ENCODE data around the gene C6orf141. TPM values are rescaled to one million over a fixed set of nuclear protein-coding genes. Genes with fewer than 3 reads are reported as not detected.

C6orf141 gene
- total RNA-seq, 1 experiment from 2014 or later: 11.7 TPM

- Histone ChIP-seq H3K27ac (ENCODE audit: low read depth, low read length, poor library complexity, severe bottlenecking) (no peak overlapping the region), H3K36me3 (ENCODE audit: insufficient read depth, low read length, poor library complexity, severe bottlenecking) (no peaks in the 10 kb centered on the region), H3K4me3 (ENCODE audit: low read depth, low read length, poor library complexity, severe bottlenecking) (no peak overlapping the region), H3K9me3 (ENCODE audit: low read depth, low read length, poor library complexity, severe bottlenecking) (no peaks in the 10 kb centered on the region), H3K4me1 (ENCODE audit: insufficient read depth, low read length, poor library complexity, severe bottlenecking) (peaks cover 24% of the 10 kb centered on the region), H3K27me3 (replicated peaks; ENCODE audit: insufficient read depth, low read depth, low read length, poor library complexity) (no peaks in the 10 kb centered on the region)
- CTCF ChIA-PET: interaction anchor here (0.6 kb wide), 1 partner anchor 11 kb away, joined by 3 read pairs; no protein-coding TSS in a partner anchor
- POLR2A ChIA-PET (ENCODE audit: low non-redundant PET): no interaction called here
- no TSS peak for BruUV-seq (replicated peaks)
- TF ChIP-seq EZH2 (IDR thresholded peaks at IDR 0.05; ENCODE audit: borderline replicate concordance, low read depth, low read length, poor library complexity, severe bottlenecking): no peak
- TF ChIP-seq CTCF (conservative IDR thresholded peaks at IDR 0.05; ENCODE audit: low read depth, low read length): no peak
- intact Hi-C loops (cut with micrococcal nuclease; ENCODE audit: unreplicated experiment): no loop called here
- no peak for DNase-seq (ENCODE audit: low spot score)
These were observed 14.7 kb upstream of the C6orf141 start for GRCh38 chr6:49535795-49536194.

- BruUV-seq (replicated peaks): no TSS peak
- ChIA-PET CTCF (no interaction called here), POLR2A (ENCODE audit: low non-redundant PET) (no interaction called here)
- intact Hi-C loops (cut with micrococcal nuclease; ENCODE audit: unreplicated experiment): no loop called here
- Histone ChIP-seq H3K36me3 (ENCODE audit: insufficient read depth, low read length, poor library complexity, severe bottlenecking) (no peaks in the 10 kb centered on the region), H3K27me3 (replicated peaks; ENCODE audit: insufficient read depth, low read depth, low read length, poor library complexity) (no peaks in the 10 kb centered on the region), H3K4me3 (ENCODE audit: low read depth, low read length, poor library complexity, severe bottlenecking) (no peak overlapping the region), H3K4me1 (ENCODE audit: insufficient read depth, low read length, poor library complexity, severe bottlenecking) (peaks cover 42% of the 10 kb centered on the region), H3K27ac (ENCODE audit: low read depth, low read length, poor library complexity, severe bottlenecking) (no peak overlapping the region), H3K9me3 (ENCODE audit: low read depth, low read length, poor library complexity, severe bottlenecking) (no peaks in the 10 kb centered on the region)
- TF ChIP-seq EZH2 (IDR thresholded peaks at IDR 0.05; ENCODE audit: borderline replicate concordance, low read depth, low read length, poor library complexity, severe bottlenecking) (no peak), CTCF (conservative IDR thresholded peaks at IDR 0.05; ENCODE audit: low read depth, low read length) (no peak)
- DNase-seq (ENCODE audit: low spot score): no peak
These were observed 11.4 kb upstream of the C6orf141 start for GRCh38 chr6:49539102-49539501.

GRCh38 chr6:49540614-49541013 is 9.9 kb upstream of the C6orf141 start:
- intact Hi-C loops (cut with micrococcal nuclease; ENCODE audit: unreplicated experiment): loop anchor here (2.0 kb wide), 1 partner anchor 32 kb away; no protein-coding TSS in a partner anchor
- POLR2A ChIA-PET (ENCODE audit: low non-redundant PET): no interaction called here
- H3K27ac ChIP-seq (ENCODE audit: low read depth, low read length, poor library complexity, severe bottlenecking): peak overlapping the region; percentile 43

More at GRCh38 chr6:49540614-49541013, 9.9 kb upstream of the C6orf141 start:
- Histone ChIP-seq H3K36me3 (ENCODE audit: insufficient read depth, low read length, poor library complexity, severe bottlenecking) (no peaks in the 10 kb centered on the region), H3K27me3 (replicated peaks; ENCODE audit: insufficient read depth, low read depth, low read length, poor library complexity) (no peaks in the 10 kb centered on the region), H3K4me1 (ENCODE audit: insufficient read depth, low read length, poor library complexity, severe bottlenecking) (peaks cover 56% of the 10 kb centered on the region), H3K4me3 (ENCODE audit: low read depth, low read length, poor library complexity, severe bottlenecking) (no peak overlapping the region), H3K9me3 (ENCODE audit: low read depth, low read length, poor library complexity, severe bottlenecking) (no peaks in the 10 kb centered on the region)
- no peak for TF ChIP-seq CTCF (conservative IDR thresholded peaks at IDR 0.05; ENCODE audit: low read depth, low read length)
- no TSS peak for BruUV-seq (replicated peaks)
- DNase-seq (ENCODE audit: low spot score): peak; percentile 44
- CTCF ChIA-PET: interaction anchor here (0.7 kb wide), 1 partner anchor 68 kb away, joined by 9 read pairs; no protein-coding TSS in a partner anchor

Data from A673 (cell line).